GM18499 (cell line): Measurements from ENCODE around the gene PRKCQ.
A peak's percentile ranks its signal among the peaks of the same experiment; 100 is the strongest.
"Not testable (repeated sequence)": the region's sequence is repeated elsewhere in the genome, so short reads cannot be mapped to it uniquely, and the experiment has no call there.

ENCODE experiments used
- ATAC-seq: cut with Tn5 transposase; IDR thresholded peaks from one replicate; pipeline ENCODE4 v1.9.1; 2021; ENCODE audit warnings: moderate number of reproducible peaks; ENCODE audit not compliant: insufficient read depth, unreplicated experiment

The PRKCQ gene

DNA sequence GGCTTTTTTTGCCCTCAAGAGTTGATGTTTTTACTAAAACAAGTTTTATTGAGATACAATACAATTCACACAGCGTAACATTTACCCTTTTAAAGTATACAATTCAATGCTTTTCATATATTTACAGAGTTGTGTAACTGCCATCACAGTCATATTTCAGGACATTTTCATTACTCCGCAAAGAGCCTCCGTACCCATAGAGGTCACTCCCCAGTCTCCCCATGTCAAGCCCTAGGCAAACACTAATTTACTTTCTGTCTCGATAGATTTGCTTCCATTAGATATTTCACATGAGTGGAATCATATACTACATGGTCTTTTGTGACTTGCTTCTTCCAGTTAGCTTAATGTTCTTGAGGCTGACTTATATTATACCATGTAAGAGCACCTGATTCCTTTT, 183.8 kb downstream of the PRKCQ start:
- ATAC-seq, result no peak

DNA sequence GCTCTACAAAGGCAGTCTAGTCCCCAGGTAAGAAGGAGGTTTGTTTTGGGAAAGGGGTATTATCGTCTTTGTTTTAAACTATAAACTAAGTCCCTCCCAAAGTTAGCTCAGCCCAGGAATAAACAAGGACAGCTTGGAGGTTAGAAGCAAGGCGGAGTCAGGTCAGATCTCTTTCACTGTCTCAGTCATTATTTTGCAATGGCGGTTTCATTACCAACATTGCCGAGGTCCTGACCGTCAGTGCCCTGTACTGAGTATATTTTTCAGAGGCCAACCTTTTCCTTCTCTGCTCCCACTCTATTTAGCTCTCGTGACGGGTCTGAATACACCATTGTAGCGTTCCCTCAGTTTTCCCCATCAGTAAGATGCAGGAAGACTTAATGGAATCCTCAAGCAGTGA, 184.5 kb downstream of the PRKCQ start:
- ATAC-seq, result no peak

DNA sequence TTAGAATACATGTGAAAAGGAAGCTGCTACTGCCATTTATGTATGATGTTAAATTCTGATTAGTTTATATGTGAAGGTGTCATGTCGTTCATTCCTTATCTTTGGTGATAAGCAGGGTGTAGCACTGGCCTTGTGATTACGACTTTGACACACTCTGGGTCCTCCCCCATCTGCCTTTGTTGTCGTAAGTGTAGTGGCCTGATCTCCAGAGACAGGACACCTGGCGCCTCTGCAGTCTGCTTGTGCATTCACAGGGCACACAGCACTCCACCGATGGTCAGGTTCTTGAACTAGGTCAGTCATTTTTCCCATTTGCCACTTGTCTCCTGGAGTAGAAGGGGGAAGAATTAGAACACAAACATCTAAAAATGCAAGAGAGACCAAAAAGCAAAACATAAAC, 186.0 kb downstream of the PRKCQ start:
- ATAC-seq, result no peak

DNA sequence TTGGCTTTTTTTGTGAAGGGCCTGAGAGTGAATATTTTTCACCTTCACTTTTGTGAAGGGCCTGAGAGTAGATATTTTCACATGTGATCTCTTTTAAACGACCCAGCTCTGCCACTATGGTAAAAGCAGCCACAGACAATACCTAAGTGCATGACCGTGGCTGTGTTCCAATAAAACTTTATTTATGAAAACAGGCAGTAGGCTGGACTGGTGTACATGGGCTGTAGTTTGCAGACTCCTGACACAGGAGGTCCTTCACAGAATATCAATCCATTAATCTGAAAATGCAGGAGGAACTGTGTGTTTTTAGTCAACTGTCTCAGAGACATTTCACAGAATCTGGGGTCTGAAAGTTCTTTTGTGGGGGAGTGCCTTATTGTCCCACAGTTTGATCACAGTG, 186.9 kb downstream of the PRKCQ start:
- no peak for ATAC-seq

DNA sequence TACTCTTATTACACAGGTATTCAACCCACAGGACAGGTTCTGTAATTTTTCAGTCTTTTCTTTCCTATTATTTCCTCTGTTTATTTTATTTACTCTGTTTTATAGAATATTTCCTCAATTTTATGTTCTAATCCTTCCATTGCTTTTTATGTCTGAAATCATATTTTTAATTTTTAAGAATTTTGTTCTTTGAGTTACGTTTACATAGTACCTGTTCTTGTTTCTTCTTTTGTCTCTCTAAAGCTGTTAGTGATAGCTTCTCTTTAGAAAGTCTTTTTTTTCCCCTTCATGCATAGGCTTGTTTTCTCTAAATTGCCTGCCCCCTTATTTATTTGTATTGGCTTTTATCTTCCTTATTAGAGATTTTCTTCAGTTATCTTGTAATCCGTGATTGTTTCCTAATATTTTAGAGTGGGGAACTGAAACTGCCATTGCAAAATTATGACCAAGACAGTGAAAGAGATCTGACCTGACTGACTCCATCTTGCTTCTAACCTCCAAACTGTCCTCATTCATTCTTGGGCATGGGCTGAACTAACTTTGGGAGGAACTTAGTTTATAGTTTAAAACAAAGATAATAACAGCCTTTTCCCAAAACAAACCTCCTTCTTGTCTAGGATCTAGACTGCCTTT, 189.7 kb downstream of the PRKCQ start:
- no peak for ATAC-seq

DNA sequence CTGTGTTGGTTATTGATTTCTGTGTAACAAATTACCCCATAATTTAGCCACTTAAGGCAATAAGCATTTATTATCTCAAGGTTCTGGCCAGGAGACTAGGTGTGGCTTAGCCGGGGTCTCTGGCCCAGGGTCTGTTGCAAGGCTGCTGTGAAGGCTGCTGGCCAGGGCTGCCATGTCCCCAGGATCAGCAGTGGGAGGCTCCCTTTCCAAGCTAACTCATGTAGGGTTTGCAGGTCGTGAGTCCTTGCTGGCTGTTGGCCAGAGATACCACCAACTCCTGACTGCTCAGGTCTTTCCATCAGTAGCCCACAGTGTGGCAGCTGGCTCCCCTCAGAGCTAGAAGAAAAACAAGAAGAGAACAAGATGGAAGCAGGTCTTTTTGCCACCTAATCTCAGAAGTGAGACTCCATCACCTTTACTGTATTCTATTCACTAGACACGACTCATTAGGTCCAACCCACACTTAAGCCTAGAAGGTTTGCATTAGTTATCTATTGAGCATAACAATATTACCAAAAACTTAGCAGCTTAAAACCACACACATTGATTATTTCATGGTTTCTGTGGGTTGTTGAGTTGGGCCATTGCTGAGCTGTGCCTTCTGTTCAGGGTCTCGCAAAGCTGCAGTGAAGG, 191.7 kb downstream of the PRKCQ start:
- no peak for ATAC-seq

DNA sequence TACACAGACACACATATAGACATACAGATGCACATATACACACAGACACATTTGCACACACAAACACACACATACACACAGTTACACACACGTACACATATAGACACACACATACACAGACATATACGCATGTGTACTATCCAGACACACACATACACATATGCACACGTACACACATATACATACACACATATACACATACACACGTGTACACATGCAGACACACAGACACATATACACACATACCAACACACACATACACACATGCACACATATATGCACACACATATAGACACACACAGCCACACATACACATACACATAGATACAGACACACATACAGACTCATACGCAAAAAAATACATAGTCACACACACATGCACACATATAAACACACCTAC, 193.1 kb downstream of the PRKCQ start:
- ATAC-seq, result no peak

DNA sequence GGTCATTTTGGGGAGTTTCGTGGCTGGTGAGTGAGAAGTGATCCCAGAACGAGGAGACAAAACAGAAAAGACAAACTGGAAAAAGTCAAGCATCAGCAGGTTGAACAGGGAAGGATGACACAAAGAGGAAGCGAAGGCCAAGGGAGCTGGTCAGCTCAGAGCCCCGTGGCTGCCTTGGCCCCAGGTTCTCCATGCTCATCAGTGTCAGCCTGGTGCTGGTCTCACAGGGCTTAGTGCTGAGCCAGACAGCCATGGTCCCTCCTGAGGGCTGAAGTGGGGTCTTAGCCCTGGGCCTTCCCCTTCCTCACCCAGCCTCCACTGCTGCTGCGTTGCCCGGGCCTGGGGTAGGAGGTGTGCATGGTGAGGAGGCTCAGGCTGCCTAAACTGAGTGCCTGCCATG, 193.7 kb downstream of the PRKCQ start:
- ATAC-seq, result no peak

DNA sequence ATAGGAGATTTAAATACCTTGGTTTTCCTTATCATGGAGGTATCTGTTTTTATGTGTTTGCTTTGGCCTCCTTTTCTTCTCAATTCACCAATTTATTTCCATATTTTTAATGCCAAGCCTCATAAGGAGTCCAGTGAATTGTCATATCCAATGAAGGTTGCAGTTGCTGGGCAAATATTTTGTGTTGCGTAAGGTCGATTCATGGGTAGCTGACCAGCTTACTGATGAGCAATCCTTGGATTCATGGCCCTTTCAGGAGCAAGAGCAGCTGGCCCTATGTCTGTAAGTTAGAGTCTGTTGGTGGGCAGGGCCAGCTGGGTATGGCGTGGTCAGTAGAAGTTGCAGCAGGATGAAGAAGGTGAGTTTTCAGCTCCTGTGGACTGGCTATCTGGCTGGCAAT, 194.4 kb downstream of the PRKCQ start:
- no peak for ATAC-seq

DNA sequence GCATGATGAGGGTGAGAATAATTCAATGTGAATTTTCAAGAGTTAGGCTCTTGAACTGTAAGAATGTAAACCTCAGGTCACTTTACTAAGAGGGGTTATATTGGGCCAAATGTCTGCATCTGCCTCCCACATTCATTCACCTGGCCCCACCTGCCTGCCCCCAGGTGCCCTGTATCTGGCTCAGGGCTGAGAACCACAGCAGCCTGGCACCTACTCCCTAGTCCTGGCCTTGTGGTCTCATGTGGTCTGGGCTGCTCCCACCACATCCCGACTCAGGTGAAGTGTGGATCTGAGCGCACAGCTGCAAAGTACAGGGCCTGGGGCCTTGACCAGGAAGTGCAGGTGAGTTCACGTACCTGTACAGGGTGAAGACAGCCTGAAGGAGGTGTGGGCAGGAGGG, 195.2 kb downstream of the PRKCQ start:
- ATAC-seq, result no peak

DNA sequence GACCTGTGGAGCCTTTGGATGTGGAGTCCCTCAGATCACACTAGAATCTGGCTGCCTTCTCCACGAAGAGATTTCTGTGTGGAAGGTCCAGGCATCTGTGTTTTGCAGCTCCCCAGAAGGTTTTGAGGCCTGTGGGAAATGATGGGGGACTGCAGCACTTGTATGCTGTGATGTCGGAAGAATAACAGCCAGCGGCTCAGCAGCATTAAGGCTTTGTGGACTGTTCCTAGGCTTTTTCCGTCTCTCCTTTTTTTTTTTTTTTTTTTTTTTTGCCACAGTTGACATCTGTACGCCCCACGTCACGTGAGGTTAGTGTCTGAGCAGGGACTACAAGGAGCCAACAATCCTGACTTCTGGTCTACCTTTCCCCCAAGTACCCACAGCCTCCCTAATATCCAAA, 196.0 kb downstream of the PRKCQ start:
- ATAC-seq, result no peak

DNA sequence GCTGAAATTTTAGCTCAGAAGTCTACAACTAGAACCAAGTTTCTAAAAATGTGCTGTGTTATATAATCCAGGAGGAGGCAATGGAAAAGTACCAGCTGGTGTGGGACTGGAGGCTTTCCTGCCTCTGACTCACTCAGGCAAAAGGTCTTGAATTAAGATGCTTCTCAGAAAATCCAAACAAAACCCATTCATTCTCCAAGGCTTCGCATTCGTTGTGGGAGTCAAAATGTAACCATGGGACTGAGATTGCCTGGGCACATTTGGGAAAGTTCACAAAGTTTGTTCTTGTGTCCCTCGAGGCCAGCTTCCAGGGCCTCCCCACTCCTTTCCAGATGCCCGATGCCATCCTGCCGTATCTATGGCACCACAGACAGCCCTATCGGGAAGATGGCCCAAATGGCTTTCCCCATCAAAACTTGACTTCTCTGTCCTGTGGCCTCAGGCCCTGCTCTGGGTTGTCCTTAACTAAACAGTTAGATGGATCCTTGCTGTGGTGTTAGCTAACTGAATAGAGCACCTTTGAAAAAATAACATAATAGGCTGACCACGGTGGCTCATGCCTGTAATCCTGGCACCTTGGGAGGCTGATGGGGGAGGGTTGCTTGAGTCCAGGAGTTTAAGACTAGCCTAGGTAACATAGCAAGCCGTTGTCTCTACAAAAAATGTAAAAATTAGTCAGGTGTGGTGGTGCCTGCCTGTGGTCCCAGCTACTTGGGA, 196.8 kb downstream of the PRKCQ start:
- no peak for ATAC-seq

DNA sequence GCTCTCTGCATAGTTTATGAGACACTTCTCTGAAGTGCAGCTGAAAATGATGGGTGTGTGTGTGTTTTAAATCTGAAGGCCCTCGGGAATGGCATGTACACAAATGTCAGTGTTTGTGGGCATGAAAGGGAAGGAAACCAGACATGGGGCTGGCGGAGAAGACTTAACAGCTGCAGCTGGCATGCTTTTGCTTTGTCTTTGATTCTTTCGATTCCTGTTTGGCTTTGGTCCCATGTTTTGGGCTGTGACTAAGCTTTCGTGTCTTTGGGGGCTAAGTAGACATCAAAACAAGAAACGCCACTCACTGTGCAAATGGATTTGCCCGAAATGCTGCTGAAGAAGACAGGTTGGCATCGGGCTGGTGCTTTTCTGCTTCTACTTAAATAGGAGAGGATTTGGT, 198.0 kb downstream of the PRKCQ start:
- peak; percentile 66 for ATAC-seq

DNA sequence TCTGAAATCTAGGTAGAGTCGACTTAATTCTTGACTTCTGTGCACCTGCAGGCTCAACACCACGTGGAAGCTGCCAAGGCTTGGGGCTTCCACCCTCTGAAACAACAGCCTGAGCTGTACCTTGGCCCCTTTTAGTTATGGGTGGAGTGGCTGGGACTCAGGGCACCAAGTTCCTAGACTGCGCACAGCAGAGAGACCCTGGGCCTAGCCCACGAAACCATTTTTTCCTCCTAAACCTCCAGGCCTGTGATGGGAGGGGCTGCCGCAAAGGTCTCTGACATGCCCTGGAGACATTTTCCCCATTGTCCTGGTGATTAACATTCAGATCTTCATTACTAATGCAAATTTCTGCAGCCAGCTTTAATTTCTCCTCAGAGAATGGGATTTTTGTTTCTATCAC, 199.6 kb downstream of the PRKCQ start:
- ATAC-seq, result not testable (repeated sequence)

DNA sequence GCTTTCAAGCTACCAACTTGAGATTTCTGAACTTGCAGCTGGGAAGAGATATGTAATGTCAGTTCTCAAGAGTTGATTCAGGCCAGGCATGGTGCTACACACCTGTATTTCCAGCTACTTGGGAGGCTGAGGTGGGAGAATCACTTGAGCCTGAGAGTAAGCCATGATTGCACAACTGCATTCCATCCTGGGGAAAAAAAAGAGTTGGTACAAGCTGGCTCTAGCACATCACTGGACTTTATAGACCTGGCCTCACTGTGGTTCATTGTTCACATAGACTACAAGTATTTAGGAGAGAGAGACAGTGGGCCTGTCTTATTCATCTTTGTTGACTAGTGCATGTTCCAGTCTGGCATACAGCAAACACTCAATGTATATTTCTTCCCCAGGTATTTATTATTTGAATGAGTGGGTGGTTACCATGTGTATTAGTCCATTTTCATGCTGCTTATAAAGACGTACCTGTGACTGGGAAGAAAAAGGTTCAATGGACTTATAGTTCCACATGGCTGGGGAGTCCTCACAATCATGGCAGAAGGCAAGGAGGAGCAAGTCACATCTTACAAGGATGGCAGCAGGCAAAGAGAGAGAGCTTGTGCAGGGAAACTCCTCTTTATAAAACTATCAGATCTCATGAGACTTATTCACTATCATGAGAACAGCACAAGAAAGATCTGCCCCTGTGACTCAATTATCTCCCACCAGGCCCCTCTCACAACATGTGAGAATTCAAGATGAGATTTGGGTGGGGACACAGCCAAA, 200.9 kb downstream of the PRKCQ start:
- no peak for ATAC-seq
